H1 (cell line): Measurements from ENCODE around the gene DNAI1. TPM values are rescaled to one million over a fixed set of nuclear protein-coding genes. Genes with fewer than 3 reads are reported as not detected.

Experiments used
- BCL11A ChIP-seq, 2 experiments: IDR thresholded peaks; one replicate each; pipeline ENCODE4 v1.6.1; 2011; ENCODE audit warnings: low read depth in 2 of 2, low read length in 2 of 2, mild to moderate bottlenecking in 2 of 2
- EGR1 ChIP-seq: IDR thresholded peaks from 2 replicates; pipeline ENCODE4 v1.6.1; 2011; ENCODE audit warnings: low read depth, low read length, borderline replicate concordance
- RXRA ChIP-seq: IDR thresholded peaks from 2 replicates; pipeline ENCODE4 v1.6.1; 2011; ENCODE audit warnings: low read depth, mild to moderate bottlenecking, low read length, moderate library complexity; ENCODE audit not compliant: insufficient read depth
- SIN3A ChIP-seq, 2 experiments: IDR thresholded peaks in 1 of 2; conservative IDR thresholded peaks in 1 of 2; 2 replicates each; pipeline ENCODE4 v1.6.1; 2011 to 2012; ENCODE audit warnings: low read length in 2 of 2, improper control_type of control experiment in 1 of 2, low read depth in 1 of 2, mild to moderate bottlenecking in 1 of 2
- SP4 ChIP-seq: IDR thresholded peaks from 2 replicates; pipeline ENCODE4 v1.6.1; 2012; ENCODE audit warnings: low read length, inconsistent platforms
- TEAD4 ChIP-seq: IDR thresholded peaks from 2 replicates; pipeline ENCODE4 v1.6.1; 2012; ENCODE audit warnings: low read depth, low read length, inconsistent platforms, mixed read lengths
- YY1 ChIP-seq: IDR thresholded peaks from 2 replicates; pipeline ENCODE4 v1.6.1; 2011; ENCODE audit warnings: low read depth, mild to moderate bottlenecking, low read length
- polyA plus RNA-seq, 7 experiments: library from polyadenylated mRNA; depleted of rRNA in 3 of 7; stranded (reverse) in 5 of 7; unstranded in 2 of 7; fragments of >200 nt in 5 of 7; fragments of 200-250 nt in 2 of 7; gene quantifications; 1 replicate in 5 of 7; 2 replicates in 1 of 7; 4 replicates in 1 of 7; pipeline versions ENCODE4 v1.2.1 to v1.2.3, GENCODE V29; 2011 to 2013; ENCODE audit warnings: missing spikeins in 2 of 7, mixed read lengths in 2 of 7
- total RNA-seq: library from RNA; stranded (reverse); fragmentation: NEBNext Ultra II Directional; extraction: Animal tissue kit (Norgen Biotek cat#: 25700); gene quantifications from 2 replicates; pipeline ENCODE4 v1.2.1, GENCODE V29; 2021
- TF ChIP-seq, protein P1 (sequence below): IDR thresholded peaks from 2 replicates; pipeline ENCODE4 v1.6.1; 2011; ENCODE audit warnings: low read length, improper control_type of control experiment
- TF ChIP-seq, protein P2 (sequence below): fragments of 300-600 bp; sonication (generic); IDR thresholded peaks from 2 replicates; pipeline ENCODE4 v1.7.1; 2012; ENCODE audit warnings: low read length, moderate library complexity, mild to moderate bottlenecking, inconsistent platforms; ENCODE audit not compliant: insufficient replicate concordance

The DNAI1 gene
- total and polyA plus RNA-seq, 2 of the 8 experiments (the other 6 are each of a cell fraction or from before 2014, with no cell fraction given), result 0.37 to 0.54 TPM

DNA sequence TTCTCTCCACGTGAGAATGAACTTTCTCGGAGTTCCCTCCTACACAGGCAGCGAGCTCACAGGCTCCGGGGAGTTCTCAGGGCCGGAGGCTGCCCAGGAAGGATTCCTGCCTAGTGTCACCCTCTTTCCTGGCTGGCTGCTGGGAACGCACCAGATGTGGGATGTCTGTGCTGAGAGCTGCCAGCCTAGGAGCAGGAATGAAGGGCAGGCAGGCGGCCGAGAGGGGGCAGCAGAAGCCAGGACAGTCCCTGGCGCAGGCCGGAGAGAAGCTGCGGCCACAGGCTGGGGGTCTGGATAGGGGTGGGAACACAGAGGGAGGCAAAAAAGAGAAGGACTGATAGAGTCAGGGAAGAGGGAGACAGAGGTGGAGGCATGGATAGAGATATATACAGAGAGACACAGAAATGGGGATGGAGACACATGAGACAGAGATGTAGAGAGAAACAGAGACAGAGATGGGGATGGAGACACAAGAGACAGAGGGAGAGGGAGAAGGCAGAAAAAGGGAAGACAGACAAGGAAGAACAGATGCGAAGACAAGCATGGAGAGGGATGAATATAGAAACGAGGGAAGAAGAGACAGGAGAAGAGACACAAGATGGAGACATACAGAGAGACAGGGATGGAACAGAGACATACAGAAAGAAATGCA lies 89.5 kb downstream of the DNAI1 start (continued):
- TF ChIP-seq YY1 (no peak), RXRA (no peak), EGR1 (no peak), SIN3A (conservative IDR thresholded peaks at IDR 0.05 in 1 of 2, IDR thresholded peaks at IDR 0.05 in 1 of 2; ENCODE audit: low read depth in 1 of 2, low read length in 2 of 2) (peak in 1 of 2 experiments; percentile 67; a peak in 1 of 4 replicates), TEAD4 (0 out of 2 replicates have a peak, but pooled peaks have one; percentile 25), BCL11A (IDR thresholded peaks at IDR 0.05; ENCODE audit: low read depth in 2 of 2, low read length in 2 of 2) (no peak), SP4 (no peak)
- TF ChIP-seq, protein P1, sequence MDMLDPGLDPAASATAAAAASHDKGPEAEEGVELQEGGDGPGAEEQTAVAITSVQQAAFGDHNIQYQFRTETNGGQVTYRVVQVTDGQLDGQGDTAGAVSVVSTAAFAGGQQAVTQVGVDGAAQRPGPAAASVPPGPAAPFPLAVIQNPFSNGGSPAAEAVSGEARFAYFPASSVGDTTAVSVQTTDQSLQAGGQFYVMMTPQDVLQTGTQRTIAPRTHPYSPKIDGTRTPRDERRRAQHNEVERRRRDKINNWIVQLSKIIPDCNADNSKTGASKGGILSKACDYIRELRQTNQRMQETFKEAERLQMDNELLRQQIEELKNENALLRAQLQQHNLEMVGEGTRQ, result no peak
- TF ChIP-seq, protein P2, sequence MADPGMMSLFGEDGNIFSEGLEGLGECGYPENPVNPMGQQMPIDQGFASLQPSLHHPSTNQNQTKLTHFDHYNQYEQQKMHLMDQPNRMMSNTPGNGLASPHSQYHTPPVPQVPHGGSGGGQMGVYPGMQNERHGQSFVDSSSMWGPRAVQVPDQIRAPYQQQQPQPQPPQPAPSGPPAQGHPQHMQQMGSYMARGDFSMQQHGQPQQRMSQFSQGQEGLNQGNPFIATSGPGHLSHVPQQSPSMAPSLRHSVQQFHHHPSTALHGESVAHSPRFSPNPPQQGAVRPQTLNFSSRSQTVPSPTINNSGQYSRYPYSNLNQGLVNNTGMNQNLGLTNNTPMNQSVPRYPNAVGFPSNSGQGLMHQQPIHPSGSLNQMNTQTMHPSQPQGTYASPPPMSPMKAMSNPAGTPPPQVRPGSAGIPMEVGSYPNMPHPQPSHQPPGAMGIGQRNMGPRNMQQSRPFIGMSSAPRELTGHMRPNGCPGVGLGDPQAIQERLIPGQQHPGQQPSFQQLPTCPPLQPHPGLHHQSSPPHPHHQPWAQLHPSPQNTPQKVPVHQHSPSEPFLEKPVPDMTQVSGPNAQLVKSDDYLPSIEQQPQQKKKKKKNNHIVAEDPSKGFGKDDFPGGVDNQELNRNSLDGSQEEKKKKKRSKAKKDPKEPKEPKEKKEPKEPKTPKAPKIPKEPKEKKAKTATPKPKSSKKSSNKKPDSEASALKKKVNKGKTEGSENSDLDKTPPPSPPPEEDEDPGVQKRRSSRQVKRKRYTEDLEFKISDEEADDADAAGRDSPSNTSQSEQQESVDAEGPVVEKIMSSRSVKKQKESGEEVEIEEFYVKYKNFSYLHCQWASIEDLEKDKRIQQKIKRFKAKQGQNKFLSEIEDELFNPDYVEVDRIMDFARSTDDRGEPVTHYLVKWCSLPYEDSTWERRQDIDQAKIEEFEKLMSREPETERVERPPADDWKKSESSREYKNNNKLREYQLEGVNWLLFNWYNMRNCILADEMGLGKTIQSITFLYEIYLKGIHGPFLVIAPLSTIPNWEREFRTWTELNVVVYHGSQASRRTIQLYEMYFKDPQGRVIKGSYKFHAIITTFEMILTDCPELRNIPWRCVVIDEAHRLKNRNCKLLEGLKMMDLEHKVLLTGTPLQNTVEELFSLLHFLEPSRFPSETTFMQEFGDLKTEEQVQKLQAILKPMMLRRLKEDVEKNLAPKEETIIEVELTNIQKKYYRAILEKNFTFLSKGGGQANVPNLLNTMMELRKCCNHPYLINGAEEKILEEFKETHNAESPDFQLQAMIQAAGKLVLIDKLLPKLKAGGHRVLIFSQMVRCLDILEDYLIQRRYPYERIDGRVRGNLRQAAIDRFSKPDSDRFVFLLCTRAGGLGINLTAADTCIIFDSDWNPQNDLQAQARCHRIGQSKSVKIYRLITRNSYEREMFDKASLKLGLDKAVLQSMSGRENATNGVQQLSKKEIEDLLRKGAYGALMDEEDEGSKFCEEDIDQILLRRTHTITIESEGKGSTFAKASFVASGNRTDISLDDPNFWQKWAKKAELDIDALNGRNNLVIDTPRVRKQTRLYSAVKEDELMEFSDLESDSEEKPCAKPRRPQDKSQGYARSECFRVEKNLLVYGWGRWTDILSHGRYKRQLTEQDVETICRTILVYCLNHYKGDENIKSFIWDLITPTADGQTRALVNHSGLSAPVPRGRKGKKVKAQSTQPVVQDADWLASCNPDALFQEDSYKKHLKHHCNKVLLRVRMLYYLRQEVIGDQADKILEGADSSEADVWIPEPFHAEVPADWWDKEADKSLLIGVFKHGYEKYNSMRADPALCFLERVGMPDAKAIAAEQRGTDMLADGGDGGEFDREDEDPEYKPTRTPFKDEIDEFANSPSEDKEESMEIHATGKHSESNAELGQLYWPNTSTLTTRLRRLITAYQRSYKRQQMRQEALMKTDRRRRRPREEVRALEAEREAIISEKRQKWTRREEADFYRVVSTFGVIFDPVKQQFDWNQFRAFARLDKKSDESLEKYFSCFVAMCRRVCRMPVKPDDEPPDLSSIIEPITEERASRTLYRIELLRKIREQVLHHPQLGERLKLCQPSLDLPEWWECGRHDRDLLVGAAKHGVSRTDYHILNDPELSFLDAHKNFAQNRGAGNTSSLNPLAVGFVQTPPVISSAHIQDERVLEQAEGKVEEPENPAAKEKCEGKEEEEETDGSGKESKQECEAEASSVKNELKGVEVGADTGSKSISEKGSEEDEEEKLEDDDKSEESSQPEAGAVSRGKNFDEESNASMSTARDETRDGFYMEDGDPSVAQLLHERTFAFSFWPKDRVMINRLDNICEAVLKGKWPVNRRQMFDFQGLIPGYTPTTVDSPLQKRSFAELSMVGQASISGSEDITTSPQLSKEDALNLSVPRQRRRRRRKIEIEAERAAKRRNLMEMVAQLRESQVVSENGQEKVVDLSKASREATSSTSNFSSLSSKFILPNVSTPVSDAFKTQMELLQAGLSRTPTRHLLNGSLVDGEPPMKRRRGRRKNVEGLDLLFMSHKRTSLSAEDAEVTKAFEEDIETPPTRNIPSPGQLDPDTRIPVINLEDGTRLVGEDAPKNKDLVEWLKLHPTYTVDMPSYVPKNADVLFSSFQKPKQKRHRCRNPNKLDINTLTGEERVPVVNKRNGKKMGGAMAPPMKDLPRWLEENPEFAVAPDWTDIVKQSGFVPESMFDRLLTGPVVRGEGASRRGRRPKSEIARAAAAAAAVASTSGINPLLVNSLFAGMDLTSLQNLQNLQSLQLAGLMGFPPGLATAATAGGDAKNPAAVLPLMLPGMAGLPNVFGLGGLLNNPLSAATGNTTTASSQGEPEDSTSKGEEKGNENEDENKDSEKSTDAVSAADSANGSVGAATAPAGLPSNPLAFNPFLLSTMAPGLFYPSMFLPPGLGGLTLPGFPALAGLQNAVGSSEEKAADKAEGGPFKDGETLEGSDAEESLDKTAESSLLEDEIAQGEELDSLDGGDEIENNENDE, result no peak
